Mammary epithelial cell (primary cell): Measurements from ENCODE around the gene GRIP1.

Experiments used
- CTCF ChIP-seq, 2 donors: IDR thresholded peaks in 1 of 2; conservative IDR thresholded peaks in 1 of 2; 2 replicates each; pipeline ENCODE4 v1.5.1; 2011 to 2012; ENCODE audit warnings: inconsistent platforms in 2 of 2, low read length in 2 of 2, mild to moderate bottlenecking in 2 of 2, control low read depth in 1 of 2, low read depth in 1 of 2; ENCODE audit not compliant: insufficient read depth in 1 of 2; ENCODE audit errors: extremely low read depth in 1 of 2
- EZH2 ChIP-seq: IDR thresholded peaks from 2 replicates; pipeline ENCODE4 v1.6.1; 2012; ENCODE audit warnings: low read length, inconsistent platforms, borderline replicate concordance

- TF ChIP-seq CTCF (conservative IDR thresholded peaks at IDR 0.05 in 1 of 2, IDR thresholded peaks at IDR 0.05 in 1 of 2; ENCODE audit: extremely low read depth in 1 of 2, insufficient read depth in 1 of 2, low read depth in 1 of 2, low read length in 2 of 2) (no peak), EZH2 (no peak)
These were observed 78.0 kb downstream of the GRIP1 start for GRCh38 chr12:66600903-66601302.
